Neural progenitor cell (in vitro differentiated cells): ENCODE measurements around the gene ACSS3.

ENCODE experiments used
- EZH2 ChIP-seq: fragments of 200-600 bp; sonication (generic); IDR thresholded peaks from 2 replicates; pipeline ENCODE4 v1.6.1; 2017; ENCODE audit warnings: antibody characterized with exemption, mild to moderate bottlenecking, moderate library complexity
- TF ChIP-seq, protein P1 (sequence below): fragments of 200-600 bp; sonication (generic); IDR thresholded peaks from 2 replicates; pipeline ENCODE4 v1.5.1; 2017; ENCODE audit warnings: antibody characterized with exemption, mild to moderate bottlenecking

DNA sequence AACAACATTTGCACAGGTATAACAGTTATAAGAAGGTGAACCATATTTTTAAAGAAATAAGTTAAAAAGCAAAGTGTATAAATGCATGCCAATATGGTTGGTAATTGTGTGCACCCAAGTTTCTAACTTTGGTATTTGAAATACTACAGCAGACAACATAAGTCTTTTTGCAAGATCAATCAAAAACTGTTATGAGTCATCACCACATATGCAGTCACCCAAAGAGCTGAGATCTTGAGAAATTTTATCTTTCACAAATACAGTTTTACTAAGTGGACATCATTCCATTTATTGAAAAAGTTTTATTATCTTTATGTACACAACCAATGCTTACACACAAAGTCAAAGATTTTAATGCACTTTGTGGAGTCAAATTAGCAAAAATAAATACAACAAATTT, 7.0 kb upstream of the ACSS3 start:
- TF ChIP-seq, protein P1, sequence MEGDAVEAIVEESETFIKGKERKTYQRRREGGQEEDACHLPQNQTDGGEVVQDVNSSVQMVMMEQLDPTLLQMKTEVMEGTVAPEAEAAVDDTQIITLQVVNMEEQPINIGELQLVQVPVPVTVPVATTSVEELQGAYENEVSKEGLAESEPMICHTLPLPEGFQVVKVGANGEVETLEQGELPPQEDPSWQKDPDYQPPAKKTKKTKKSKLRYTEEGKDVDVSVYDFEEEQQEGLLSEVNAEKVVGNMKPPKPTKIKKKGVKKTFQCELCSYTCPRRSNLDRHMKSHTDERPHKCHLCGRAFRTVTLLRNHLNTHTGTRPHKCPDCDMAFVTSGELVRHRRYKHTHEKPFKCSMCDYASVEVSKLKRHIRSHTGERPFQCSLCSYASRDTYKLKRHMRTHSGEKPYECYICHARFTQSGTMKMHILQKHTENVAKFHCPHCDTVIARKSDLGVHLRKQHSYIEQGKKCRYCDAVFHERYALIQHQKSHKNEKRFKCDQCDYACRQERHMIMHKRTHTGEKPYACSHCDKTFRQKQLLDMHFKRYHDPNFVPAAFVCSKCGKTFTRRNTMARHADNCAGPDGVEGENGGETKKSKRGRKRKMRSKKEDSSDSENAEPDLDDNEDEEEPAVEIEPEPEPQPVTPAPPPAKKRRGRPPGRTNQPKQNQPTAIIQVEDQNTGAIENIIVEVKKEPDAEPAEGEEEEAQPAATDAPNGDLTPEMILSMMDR, result no peak
- no peak for TF ChIP-seq EZH2
